ENCODE results near the gene UPK3BL2. TPM values are rescaled to one million over a fixed set of nuclear protein-coding genes. Genes with fewer than 3 reads are reported as not detected.
"Not testable (repeated sequence)": the region's sequence is repeated elsewhere in the genome, so short reads cannot be mapped to it uniquely, and the experiment has no call there.

UPK3BL2 gene
- total RNA-seq, 1 experiment from 2014 or later: 4.6 TPM

DNA sequence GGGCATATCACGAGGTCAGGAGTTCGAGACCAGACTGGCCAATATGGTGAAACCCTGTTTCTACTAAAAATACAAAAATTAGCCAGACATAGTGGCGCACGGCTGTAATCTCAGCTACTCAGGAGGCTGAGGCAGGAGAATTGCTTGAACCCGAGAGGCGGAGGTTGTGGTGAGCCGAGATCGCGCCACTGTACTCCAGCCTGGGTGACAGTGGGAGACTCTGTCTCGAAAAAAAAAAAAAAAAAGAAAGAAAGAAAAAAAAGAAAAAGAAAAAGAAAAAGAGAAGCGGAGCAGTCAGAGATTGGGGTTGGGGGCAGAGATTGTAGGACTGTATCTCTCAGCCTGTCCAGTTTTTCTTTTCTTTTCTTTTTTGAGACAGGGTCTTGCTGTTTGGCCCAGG lies 725 bp downstream of the UPK3BL2 start:
- H2AK5ac ChIP-seq (ENCODE audit: insufficient read length, low read length); H3K23ac ChIP-seq (ENCODE audit: insufficient read length, low read depth, low read length); H2BK120ac ChIP-seq (ENCODE audit: low read depth, low read length, poor library complexity, severe bottlenecking); H2BK20ac ChIP-seq (ENCODE audit: low read depth, low read length, poor library complexity, severe bottlenecking); H3K4me2 ChIP-seq (ENCODE audit: insufficient read depth, insufficient read length, low read length); H3K27ac ChIP-seq (ENCODE audit: insufficient read length, low read depth, low read length); H4K91ac ChIP-seq (ENCODE audit: insufficient read length, low read depth, low read length); H3K79me2 ChIP-seq (ENCODE audit: insufficient read depth, low read length); H3T11ph ChIP-seq (ENCODE audit: low read length); H4K20me1 ChIP-seq (ENCODE audit: control insufficient read depth, insufficient read depth, insufficient read length); H3K9me3 ChIP-seq (ENCODE audit: control insufficient read depth, low read depth, low read length); H3K9ac ChIP-seq (ENCODE audit: extremely low read depth, insufficient read length, low read length); H4K8ac ChIP-seq (replicated peaks; ENCODE audit: insufficient read length, low read depth, low read length); H3K18ac ChIP-seq (ENCODE audit: insufficient read length, low read depth, low read length); DNase-seq; H3K79me1 ChIP-seq (ENCODE audit: insufficient read depth, low read depth, low read length, poor library complexity, severe bottlenecking); H3K27me3 Mint-ChIP-seq (ENCODE audit: low read depth); H4K5ac ChIP-seq (ENCODE audit: insufficient read length, low read depth, low read length); H3K23me2 ChIP-seq (ENCODE audit: insufficient read length, low read depth, low read length, poor library complexity, severe bottlenecking); H3K4me1 Mint-ChIP-seq; H3K14ac ChIP-seq (ENCODE audit: insufficient read depth, low read length); H3K9me3 Mint-ChIP-seq; H2BK15ac ChIP-seq (ENCODE audit: low read depth, low read length); H3K56ac ChIP-seq (ENCODE audit: insufficient read length, low read depth, low read length); H2BK5ac ChIP-seq (ENCODE audit: insufficient read length, low read length); H2AFZ ChIP-seq (ENCODE audit: low read length); H3K36me3 Mint-ChIP-seq (ENCODE audit: insufficient read depth in 1 of 3, low read depth in 3 of 3); H3K27ac Mint-ChIP-seq; H3K4me1 ChIP-seq (ENCODE audit: insufficient read depth, low read length); H3K4ac ChIP-seq (ENCODE audit: low read depth, low read length); H3K27me3 ChIP-seq (ENCODE audit: insufficient read depth, low read length); H3K4me3 Mint-ChIP-seq; H2BK12ac ChIP-seq (ENCODE audit: insufficient read length, low read depth, low read length): not testable (repeated sequence)
- WGBS (ENCODE audit: extremely low coverage, insufficient read length, low lambda C conversion rate): no CpG with 5 or more reads among the region's 11 CpGs

DNA sequence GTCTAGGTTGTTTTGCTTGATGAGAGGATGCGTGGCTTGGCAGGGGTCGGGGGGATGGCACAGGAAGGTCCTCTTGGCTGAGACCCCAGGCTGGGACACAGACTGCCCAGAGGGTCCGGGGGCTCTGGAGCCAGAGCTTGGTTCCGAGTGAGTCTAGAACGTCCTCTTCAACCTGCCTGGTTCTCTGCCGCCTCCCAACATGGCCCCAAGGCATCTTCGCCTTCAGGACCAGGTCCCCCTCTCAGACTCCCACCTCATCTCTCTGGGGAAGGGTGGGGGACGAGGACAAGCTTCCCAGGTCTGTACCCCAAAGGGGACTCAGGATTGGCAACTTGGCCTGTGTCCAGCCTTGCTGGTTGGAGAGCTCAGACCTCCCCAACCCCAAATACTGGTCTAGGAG lies 1.4 kb downstream of the UPK3BL2 start:
- not testable (repeated sequence) for H3K4me3 Mint-ChIP-seq; H3K23me2 ChIP-seq (ENCODE audit: insufficient read length, low read depth, low read length, poor library complexity, severe bottlenecking); H4K8ac ChIP-seq (replicated peaks; ENCODE audit: insufficient read length, low read depth, low read length); H3K4me1 ChIP-seq (ENCODE audit: insufficient read depth, low read length); H3K9me3 Mint-ChIP-seq; H3T11ph ChIP-seq (ENCODE audit: low read length); H3K14ac ChIP-seq (ENCODE audit: insufficient read depth, low read length); H3K4me1 Mint-ChIP-seq; H3K4me2 ChIP-seq (ENCODE audit: insufficient read depth, insufficient read length, low read length); H2BK20ac ChIP-seq (ENCODE audit: low read depth, low read length, poor library complexity, severe bottlenecking); H3K27ac Mint-ChIP-seq; H2BK120ac ChIP-seq (ENCODE audit: low read depth, low read length, poor library complexity, severe bottlenecking); H2BK12ac ChIP-seq (ENCODE audit: insufficient read length, low read depth, low read length); H2AFZ ChIP-seq (ENCODE audit: low read length); H3K23ac ChIP-seq (ENCODE audit: insufficient read length, low read depth, low read length); H2BK15ac ChIP-seq (ENCODE audit: low read depth, low read length); H2AK5ac ChIP-seq (ENCODE audit: insufficient read length, low read length); H3K27ac ChIP-seq (ENCODE audit: insufficient read length, low read depth, low read length); H2BK5ac ChIP-seq (ENCODE audit: insufficient read length, low read length); H3K9me3 ChIP-seq (ENCODE audit: control insufficient read depth, low read depth, low read length); H4K20me1 ChIP-seq (ENCODE audit: control insufficient read depth, insufficient read depth, insufficient read length); H3K27me3 Mint-ChIP-seq (ENCODE audit: low read depth); DNase-seq; H3K79me2 ChIP-seq (ENCODE audit: insufficient read depth, low read length); H3K9ac ChIP-seq (ENCODE audit: extremely low read depth, insufficient read length, low read length); H3K56ac ChIP-seq (ENCODE audit: insufficient read length, low read depth, low read length); H3K79me1 ChIP-seq (ENCODE audit: insufficient read depth, low read depth, low read length, poor library complexity, severe bottlenecking); H4K5ac ChIP-seq (ENCODE audit: insufficient read length, low read depth, low read length); H3K18ac ChIP-seq (ENCODE audit: insufficient read length, low read depth, low read length); H3K4ac ChIP-seq (ENCODE audit: low read depth, low read length); H3K36me3 Mint-ChIP-seq (ENCODE audit: insufficient read depth in 1 of 3, low read depth in 3 of 3); H4K91ac ChIP-seq (ENCODE audit: insufficient read length, low read depth, low read length); H3K27me3 ChIP-seq (ENCODE audit: insufficient read depth, low read length)
- WGBS (ENCODE audit: extremely low coverage, insufficient read length, low lambda C conversion rate): no CpG with 5 or more reads among the region's 8 CpGs

Measured in H9 (cell line).